Measurements from ENCODE around the gene PAIP1. TPM values are rescaled to one million over a fixed set of nuclear protein-coding genes. Genes with fewer than 3 reads are reported as not detected.

Gene PAIP1
- total and polyA plus RNA-seq, 2 donors (not counting 3 experiments of a cell fraction or from before 2014, with no cell fraction given), result 69.1 to 90.1 TPM

- dilution Hi-C loops (cut with MboI; ENCODE audit: extremely low pct_ligation_motif_present, low sequenced_read_pairs) (no loop called here), intact Hi-C loops (cut with micrococcal nuclease) (no loop called here)
- ChIA-PET POLR2A (no interaction called here), CTCF (interaction anchor here (1.0 to 3.6 kb wide), 6 partner anchors 10 to 77 kb away, joined by 3 to 17 read pairs (median 10); partner anchors contain the start of genes NNT and TMEM267)
- peaks cover 7% of the 10 kb centered on the region for H4K20me1 ChIP-seq (replicated peaks; ENCODE audit: control insufficient read depth, extremely low read depth, insufficient read depth, low read length)
- H3K27me3 ChIP-seq (ENCODE audit: control insufficient read depth in 2 of 2, insufficient read depth in 2 of 2, low read length in 2 of 2), result peaks cover 0 to 1% of the 10 kb centered on the region in 2 experiments
- FAIRE-seq (no peak), DNase-seq (ENCODE audit: low read depth, low spot score) (no peak)
- H3K9me3 ChIP-seq (replicated peaks; ENCODE audit: control insufficient read depth, insufficient read depth, low read length), result no peaks in the 10 kb centered on the region
- H3K9me1 ChIP-seq (replicated peaks; ENCODE audit: control insufficient read depth, extremely low read depth, insufficient read depth, low read length), result no peaks in the 10 kb centered on the region
- H3K4me3 ChIP-seq (replicated peaks in 1 of 3; ENCODE audit: insufficient read depth in 1 of 3, low read depth in 1 of 3, low read length in 3 of 3), result peak overlapping the region in 1 of 3 experiments; percentile 96
- TF ChIP-seq GATA2 (IDR thresholded peaks at IDR 0.05; ENCODE audit: insufficient read depth, insufficient read length, low read depth, low read length) (no peak), FOS (IDR thresholded peaks at IDR 0.05; ENCODE audit: borderline replicate concordance, insufficient read depth, low read length) (no peak), JUN (IDR thresholded peaks at IDR 0.05; ENCODE audit: borderline replicate concordance, insufficient read depth, insufficient read length, low read depth) (no peak)
- H2AFZ ChIP-seq (ENCODE audit: low read depth, low read length), result no peak overlapping the region
- H3K9ac ChIP-seq (replicated peaks; ENCODE audit: extremely low read depth, insufficient read depth, low read length), result no peak overlapping the region
- peak overlapping the region; percentile 93 for H3K4me2 ChIP-seq (ENCODE audit: insufficient read depth, low read length)
- H3K79me2 ChIP-seq (ENCODE audit: control insufficient read depth, insufficient read depth, low read length), result peaks cover 66% of the 10 kb centered on the region
- no peak overlapping the region for H3K27ac ChIP-seq (ENCODE audit: insufficient read depth, low read depth, low read length)
- peaks cover 25% of the 10 kb centered on the region for H3K4me1 ChIP-seq (ENCODE audit: control insufficient read depth, extremely low read depth, insufficient read depth, low read length)
- no TSS peak for BruUV-seq (replicated peaks)
- H3K36me3 ChIP-seq (ENCODE audit: control insufficient read depth in 2 of 2, extremely low read depth in 1 of 2, insufficient read depth in 2 of 2, low read length in 2 of 2), result peaks cover 3 to 16% of the 10 kb centered on the region in 2 experiments
Observed at GRCh38 chr5:43554497-43554896, 2.4 kb downstream of the PAIP1 start.

GRCh38 chr5:43553381-43553780, 3.5 kb downstream of the PAIP1 start:
- Histone ChIP-seq H3K4me3 (replicated peaks in 1 of 3; ENCODE audit: insufficient read depth in 1 of 3, low read depth in 1 of 3, low read length in 3 of 3) (no peak overlapping the region), H3K4me2 (ENCODE audit: insufficient read depth, low read length) (no peak overlapping the region), H3K9me3 (replicated peaks; ENCODE audit: control insufficient read depth, insufficient read depth, low read length) (no peaks in the 10 kb centered on the region), H3K79me2 (ENCODE audit: control insufficient read depth, insufficient read depth, low read length) (peaks cover 75% of the 10 kb centered on the region), H3K9ac (replicated peaks; ENCODE audit: extremely low read depth, insufficient read depth, low read length) (no peak overlapping the region), H3K4me1 (ENCODE audit: control insufficient read depth, extremely low read depth, insufficient read depth, low read length) (peaks cover 25% of the 10 kb centered on the region), H4K20me1 (replicated peaks; ENCODE audit: control insufficient read depth, extremely low read depth, insufficient read depth, low read length) (peaks cover 9% of the 10 kb centered on the region), H2AFZ (ENCODE audit: low read depth, low read length) (no peak overlapping the region), H3K36me3 (ENCODE audit: control insufficient read depth in 2 of 2, extremely low read depth in 1 of 2, insufficient read depth in 2 of 2, low read length in 2 of 2) (peaks cover 6 to 21% of the 10 kb centered on the region in 2 experiments), H3K9me1 (replicated peaks; ENCODE audit: control insufficient read depth, extremely low read depth, insufficient read depth, low read length) (no peaks in the 10 kb centered on the region), H3K27ac (ENCODE audit: insufficient read depth, low read depth, low read length) (no peak overlapping the region), H3K27me3 (ENCODE audit: control insufficient read depth in 2 of 2, insufficient read depth in 2 of 2, low read length in 2 of 2) (no peaks in the 10 kb centered on the region)
- ChIA-PET POLR2A (no interaction called here), CTCF (interaction anchor here (1.0 to 2.1 kb wide), 2 partner anchors 13 to 70 kb away, joined by 3 to 9 read pairs; partner anchors contain the start of gene TMEM267)
- TF ChIP-seq GATA2 (IDR thresholded peaks at IDR 0.05; ENCODE audit: insufficient read depth, insufficient read length, low read depth, low read length) (no peak), MYC (IDR thresholded peaks at IDR 0.05; ENCODE audit: low read depth, low read length) (no peak), EZH2 (IDR thresholded peaks at IDR 0.05; ENCODE audit: borderline replicate concordance, low read depth, low read length, severe bottlenecking) (no peak), CTCF (IDR thresholded peaks at IDR 0.05; ENCODE audit: extremely low read depth in 1 of 2, insufficient read depth in 1 of 2, low read depth in 1 of 2, low read length in 2 of 2) (no peak), POLR2AphosphoS5 (IDR thresholded peaks at IDR 0.05; ENCODE audit: insufficient read depth, low read depth, low read length) (no peak), JUN (IDR thresholded peaks at IDR 0.05; ENCODE audit: borderline replicate concordance, insufficient read depth, insufficient read length, low read depth) (no peak), MAX (IDR thresholded peaks at IDR 0.05; ENCODE audit: insufficient read depth, insufficient read length) (no peak), FOS (IDR thresholded peaks at IDR 0.05; ENCODE audit: borderline replicate concordance, insufficient read depth, low read length) (no peak)
- no TSS peak for BruUV-seq (replicated peaks)
- dilution Hi-C loops (cut with MboI; ENCODE audit: extremely low pct_ligation_motif_present, low sequenced_read_pairs), result no loop called here
- FAIRE-seq (no peak), DNase-seq (ENCODE audit: low read depth, low spot score) (no peak)
- intact Hi-C loops (cut with micrococcal nuclease), result no loop called here
